HL-60 (cell line): ENCODE measurements around the gene SZRD1.

Experiments used
- DNase-seq, 2 experiments: peaks; one replicate each; pipeline ENCODE4 v3.0.0-alpha.2; 2010 to 2020; ENCODE audit warnings: low read depth in 1 of 2, low spot score in 1 of 2
- H3K27ac ChIP-seq: fragments of 250-450 bp; sonication (Bioruptor Pico); replicated peaks from 2 replicates; pipeline ENCODE4 v1.5.1; 2020; ENCODE audit warnings: mild to moderate bottlenecking, moderate library complexity
- H3K27me3 ChIP-seq: fragments of 250-450 bp; sonication (Bioruptor Pico); 2 replicates; pipeline ENCODE4 v1.5.1; 2021; ENCODE audit warnings: mild to moderate bottlenecking, moderate library complexity; ENCODE audit not compliant: insufficient read depth, poor library complexity, severe bottlenecking
- H3K4me3 ChIP-seq: replicated peaks from 2 replicates; pipeline ENCODE4 v1.5.1; 2011; ENCODE audit warnings: mild to moderate bottlenecking, control low read depth, low read length; ENCODE audit not compliant: insufficient read depth
- GABPA ChIP-seq: IDR thresholded peaks from 2 replicates; pipeline ENCODE4 v1.6.1; 2012; ENCODE audit warnings: low read depth
- POLR2AphosphoS5 ChIP-seq: IDR thresholded peaks from 2 replicates; pipeline ENCODE4 v1.6.1; 2012; ENCODE audit warnings: low read depth
- SPI1 ChIP-seq: IDR thresholded peaks from 2 replicates; pipeline ENCODE4 v1.6.1; 2012; ENCODE audit warnings: low read depth, mild to moderate bottlenecking, borderline replicate concordance
- TF ChIP-seq, protein P1 (sequence below): IDR thresholded peaks from 2 replicates; pipeline ENCODE4 v1.6.1; 2012; ENCODE audit warnings: low read depth; ENCODE audit not compliant: insufficient replicate concordance
- TF ChIP-seq, protein P2 (sequence below): IDR thresholded peaks from one replicate; pipeline ENCODE4 v1.5.1; 2011; ENCODE audit warnings: low read length, control low read depth, inconsistent platforms; ENCODE audit not compliant: insufficient read depth

The SZRD1 gene

DNA sequence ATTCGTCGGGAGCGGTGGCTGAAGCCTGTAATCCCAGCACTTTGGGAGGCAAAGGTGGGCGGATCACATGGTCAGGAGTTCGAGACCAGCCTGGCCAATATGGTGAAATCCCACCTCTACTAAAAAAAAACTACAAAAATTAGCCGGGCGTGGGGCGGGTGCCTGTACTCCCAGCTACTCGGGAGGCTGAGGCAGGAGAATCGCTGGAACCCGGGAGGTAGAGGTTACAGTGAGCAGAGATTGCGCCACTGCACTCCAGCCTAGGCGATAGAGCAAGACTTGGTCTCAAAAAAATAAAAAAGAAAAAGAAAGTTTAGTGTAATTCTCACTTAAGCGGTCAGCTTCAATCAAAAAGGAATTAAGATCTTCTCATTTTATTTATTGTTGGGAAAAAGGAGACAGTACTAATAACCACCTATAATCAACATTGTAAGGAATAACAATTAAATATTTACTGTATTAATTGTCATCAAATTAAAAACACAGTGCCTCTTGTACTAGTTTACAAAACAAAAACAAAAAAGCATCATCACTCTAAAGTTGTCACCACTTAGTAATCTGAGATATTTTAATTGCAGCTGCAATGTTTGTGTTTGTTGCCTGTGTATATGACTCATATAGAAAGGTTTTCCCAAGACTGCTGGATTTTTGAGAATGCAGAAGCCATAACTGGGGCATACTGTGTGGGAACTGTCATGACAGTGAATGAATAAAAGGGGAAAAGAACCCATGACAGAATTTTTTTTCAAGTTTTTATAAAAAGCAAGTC is 18.4 kb upstream of the SZRD1 start:
- TF ChIP-seq GABPA (no peak), SPI1 (no peak), POLR2AphosphoS5 (no peak)
- TF ChIP-seq, protein P1, sequence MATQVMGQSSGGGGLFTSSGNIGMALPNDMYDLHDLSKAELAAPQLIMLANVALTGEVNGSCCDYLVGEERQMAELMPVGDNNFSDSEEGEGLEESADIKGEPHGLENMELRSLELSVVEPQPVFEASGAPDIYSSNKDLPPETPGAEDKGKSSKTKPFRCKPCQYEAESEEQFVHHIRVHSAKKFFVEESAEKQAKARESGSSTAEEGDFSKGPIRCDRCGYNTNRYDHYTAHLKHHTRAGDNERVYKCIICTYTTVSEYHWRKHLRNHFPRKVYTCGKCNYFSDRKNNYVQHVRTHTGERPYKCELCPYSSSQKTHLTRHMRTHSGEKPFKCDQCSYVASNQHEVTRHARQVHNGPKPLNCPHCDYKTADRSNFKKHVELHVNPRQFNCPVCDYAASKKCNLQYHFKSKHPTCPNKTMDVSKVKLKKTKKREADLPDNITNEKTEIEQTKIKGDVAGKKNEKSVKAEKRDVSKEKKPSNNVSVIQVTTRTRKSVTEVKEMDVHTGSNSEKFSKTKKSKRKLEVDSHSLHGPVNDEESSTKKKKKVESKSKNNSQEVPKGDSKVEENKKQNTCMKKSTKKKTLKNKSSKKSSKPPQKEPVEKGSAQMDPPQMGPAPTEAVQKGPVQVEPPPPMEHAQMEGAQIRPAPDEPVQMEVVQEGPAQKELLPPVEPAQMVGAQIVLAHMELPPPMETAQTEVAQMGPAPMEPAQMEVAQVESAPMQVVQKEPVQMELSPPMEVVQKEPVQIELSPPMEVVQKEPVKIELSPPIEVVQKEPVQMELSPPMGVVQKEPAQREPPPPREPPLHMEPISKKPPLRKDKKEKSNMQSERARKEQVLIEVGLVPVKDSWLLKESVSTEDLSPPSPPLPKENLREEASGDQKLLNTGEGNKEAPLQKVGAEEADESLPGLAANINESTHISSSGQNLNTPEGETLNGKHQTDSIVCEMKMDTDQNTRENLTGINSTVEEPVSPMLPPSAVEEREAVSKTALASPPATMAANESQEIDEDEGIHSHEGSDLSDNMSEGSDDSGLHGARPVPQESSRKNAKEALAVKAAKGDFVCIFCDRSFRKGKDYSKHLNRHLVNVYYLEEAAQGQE = no peak
- TF ChIP-seq, protein P2, sequence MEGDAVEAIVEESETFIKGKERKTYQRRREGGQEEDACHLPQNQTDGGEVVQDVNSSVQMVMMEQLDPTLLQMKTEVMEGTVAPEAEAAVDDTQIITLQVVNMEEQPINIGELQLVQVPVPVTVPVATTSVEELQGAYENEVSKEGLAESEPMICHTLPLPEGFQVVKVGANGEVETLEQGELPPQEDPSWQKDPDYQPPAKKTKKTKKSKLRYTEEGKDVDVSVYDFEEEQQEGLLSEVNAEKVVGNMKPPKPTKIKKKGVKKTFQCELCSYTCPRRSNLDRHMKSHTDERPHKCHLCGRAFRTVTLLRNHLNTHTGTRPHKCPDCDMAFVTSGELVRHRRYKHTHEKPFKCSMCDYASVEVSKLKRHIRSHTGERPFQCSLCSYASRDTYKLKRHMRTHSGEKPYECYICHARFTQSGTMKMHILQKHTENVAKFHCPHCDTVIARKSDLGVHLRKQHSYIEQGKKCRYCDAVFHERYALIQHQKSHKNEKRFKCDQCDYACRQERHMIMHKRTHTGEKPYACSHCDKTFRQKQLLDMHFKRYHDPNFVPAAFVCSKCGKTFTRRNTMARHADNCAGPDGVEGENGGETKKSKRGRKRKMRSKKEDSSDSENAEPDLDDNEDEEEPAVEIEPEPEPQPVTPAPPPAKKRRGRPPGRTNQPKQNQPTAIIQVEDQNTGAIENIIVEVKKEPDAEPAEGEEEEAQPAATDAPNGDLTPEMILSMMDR = no peak
- Histone ChIP-seq H3K27ac (no peak overlapping the region), H3K4me3 (no peak overlapping the region), H3K27me3 (no peaks in the 10 kb centered on the region)
- DNase-seq = no peak

DNA sequence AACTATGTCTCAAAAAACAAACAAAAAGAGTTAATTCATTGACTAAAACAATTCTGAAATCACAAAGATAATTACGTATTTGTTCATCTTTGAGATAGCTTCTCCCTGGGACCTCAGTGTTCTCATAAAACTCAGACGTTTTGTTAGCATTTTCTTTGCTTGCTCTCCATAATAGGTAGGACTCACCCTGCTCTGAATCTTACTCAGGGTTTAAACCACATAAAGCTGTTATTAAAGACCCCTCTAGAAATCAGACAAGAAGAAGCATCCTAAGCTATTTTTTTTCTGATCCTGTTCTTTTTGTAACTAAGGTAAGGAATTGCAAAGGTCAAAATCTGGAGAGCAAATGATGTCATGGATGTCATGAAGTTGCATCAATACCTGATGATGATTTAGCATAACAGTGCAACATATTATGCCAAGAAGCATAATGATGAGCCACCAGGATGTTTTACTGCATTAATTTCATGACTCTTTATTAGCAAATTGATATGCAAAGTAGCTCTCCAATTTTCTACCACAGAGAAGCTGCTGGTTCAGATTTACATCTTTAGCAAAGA is 17.1 kb upstream of the SZRD1 start:
- TF ChIP-seq POLR2AphosphoS5 (no peak), SPI1 (no peak), GABPA (no peak)
- TF ChIP-seq, protein P2 = no peak
- TF ChIP-seq, protein P1 = no peak
- no peak overlapping the region for H3K27ac ChIP-seq
- H3K27me3 ChIP-seq = no peaks in the 10 kb centered on the region
- no peak overlapping the region for H3K4me3 ChIP-seq
- no peak for DNase-seq

DNA sequence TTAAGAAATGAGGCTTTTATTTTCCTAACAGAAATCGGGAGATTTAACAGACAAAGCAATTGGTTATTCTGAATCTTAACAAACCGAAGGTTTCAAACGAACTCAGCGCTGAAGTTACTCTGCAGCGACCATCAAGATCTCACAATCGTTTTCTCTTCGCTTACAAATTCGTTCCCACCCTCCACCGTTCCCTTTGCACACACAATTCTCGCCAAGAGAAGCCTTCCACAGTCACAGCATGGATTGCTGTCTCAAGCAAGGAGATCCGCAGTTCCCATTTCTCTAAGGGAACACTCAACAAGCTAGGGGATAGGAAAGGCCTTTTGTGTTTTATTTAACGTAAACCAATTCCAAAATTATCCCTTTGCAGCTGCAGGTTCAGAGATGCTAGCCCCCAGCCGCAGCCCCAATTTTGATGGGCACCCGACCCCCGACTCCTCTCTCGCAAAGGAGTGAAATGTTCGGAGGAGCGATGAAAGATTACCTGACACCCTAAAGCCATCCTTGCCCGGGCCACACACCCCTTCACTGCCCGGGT is 15.5 kb upstream of the SZRD1 start:
- TF ChIP-seq SPI1 = peak; percentile 43; the same call in 1 of the 2 replicates
- TF ChIP-seq, protein P2 = no peak

More for the DNA sequence above, 15.5 kb upstream of the SZRD1 start:
- Histone ChIP-seq H3K27ac (peak overlapping the region; percentile 85), H3K27me3 (no peaks in the 10 kb centered on the region), H3K4me3 (peak overlapping the region; percentile 79)
- no peak for DNase-seq
